IPS DF 19.7 (cell line): Measurements from ENCODE around the gene NOC4L.
"Not testable (repeated sequence)": the region's sequence is repeated elsewhere in the genome, so short reads cannot be mapped to it uniquely, and the experiment has no call there.

ENCODE experiments used
- DNase-seq: peaks from one replicate; pipeline ENCODE4 v3.0.0-alpha.2; 2013; ENCODE audit warnings: low read depth, low spot score

Gene NOC4L

DNA sequence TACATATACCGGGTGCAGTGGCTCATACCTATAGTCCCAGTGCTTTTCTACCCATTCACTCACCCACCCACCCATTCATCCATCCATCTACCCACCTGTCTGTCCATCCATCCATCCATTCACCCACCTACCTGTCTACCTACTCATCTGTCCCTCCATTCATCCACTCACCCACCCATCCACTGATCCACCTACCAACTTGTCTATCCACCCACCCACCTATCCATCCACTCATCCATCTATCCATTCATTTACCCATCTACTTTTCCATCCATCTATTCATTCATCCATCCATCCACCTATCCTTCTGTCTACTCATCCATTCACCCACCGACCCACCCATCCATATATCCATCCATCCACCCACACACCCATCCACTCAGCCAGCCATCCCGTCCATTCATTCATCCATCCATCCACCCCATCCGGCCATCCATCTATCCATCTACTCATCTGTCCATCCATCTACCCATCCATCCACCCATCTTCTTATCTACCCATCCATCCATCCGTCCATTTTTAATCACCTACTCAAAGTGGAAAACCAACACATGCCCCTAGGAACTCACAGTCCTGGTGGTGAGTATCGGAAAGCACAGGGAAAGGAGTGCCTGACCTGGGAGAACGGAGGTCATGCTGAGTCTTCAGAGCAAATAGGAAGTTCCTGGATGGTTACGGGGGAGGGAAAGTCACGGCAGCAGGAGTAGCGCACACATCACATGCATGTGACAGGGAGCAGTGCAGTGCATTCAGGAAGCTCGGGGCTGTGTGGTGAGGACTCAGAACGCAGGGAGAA lies 20.1 kb upstream of the NOC4L start:
- DNase-seq = no peak

- DNase-seq = no peak
Observed at GRCh38 chr12:132124766-132125425, 19.4 kb upstream of the NOC4L start.

- no peak for DNase-seq
Observed at GRCh38 chr12:132125736-132126135, 18.5 kb upstream of the NOC4L start.

- DNase-seq = no peak
Observed at GRCh38 chr12:132127041-132127440, 17.2 kb upstream of the NOC4L start.

DNA sequence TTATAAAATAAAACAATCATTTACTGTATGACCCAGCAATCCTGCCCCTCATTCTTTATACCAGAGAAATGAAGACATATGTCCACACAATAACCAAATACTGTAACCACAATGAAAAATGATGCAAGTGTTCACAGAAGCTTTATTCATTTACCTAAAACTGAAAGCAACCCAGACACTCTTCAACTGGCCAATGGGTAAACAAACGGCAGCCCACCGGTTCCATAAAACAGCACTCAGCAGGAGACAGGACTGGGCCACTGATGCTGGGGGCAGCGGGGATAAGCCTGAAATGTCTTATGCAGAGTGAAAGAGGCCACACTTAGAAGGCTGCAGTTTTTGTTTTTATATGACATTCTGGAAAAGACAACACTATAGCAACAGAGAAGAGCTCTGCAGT lies 15.2 kb upstream of the NOC4L start:
- no peak for DNase-seq

GRCh38 chr12:132130690-132131089 lies 13.6 kb upstream of the NOC4L start:
- DNase-seq = no peak

- DNase-seq = no peak
Observed at GRCh38 chr12:132131229-132131628, 13.0 kb upstream of the NOC4L start.

DNA sequence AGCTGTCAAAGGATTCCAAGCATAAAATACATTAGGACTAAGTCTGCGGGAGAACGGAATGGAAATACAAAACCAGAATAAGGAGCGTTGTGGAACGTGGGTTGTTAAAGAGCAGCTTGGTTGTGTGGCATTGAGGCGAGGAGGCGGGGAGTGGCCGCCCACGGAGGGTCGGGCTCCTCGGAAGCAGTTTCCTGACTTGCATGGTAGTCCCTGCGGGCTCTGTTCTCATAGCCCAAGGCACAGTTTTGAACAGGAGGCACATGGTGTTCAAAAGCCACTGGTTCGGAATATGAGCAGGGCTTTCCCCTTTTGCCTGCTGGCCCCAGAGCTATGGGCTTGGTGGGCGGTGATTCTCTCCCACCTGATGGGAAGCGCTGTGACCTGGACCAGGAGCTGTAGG lies 12.3 kb upstream of the NOC4L start:
- DNase-seq = no peak

DNA sequence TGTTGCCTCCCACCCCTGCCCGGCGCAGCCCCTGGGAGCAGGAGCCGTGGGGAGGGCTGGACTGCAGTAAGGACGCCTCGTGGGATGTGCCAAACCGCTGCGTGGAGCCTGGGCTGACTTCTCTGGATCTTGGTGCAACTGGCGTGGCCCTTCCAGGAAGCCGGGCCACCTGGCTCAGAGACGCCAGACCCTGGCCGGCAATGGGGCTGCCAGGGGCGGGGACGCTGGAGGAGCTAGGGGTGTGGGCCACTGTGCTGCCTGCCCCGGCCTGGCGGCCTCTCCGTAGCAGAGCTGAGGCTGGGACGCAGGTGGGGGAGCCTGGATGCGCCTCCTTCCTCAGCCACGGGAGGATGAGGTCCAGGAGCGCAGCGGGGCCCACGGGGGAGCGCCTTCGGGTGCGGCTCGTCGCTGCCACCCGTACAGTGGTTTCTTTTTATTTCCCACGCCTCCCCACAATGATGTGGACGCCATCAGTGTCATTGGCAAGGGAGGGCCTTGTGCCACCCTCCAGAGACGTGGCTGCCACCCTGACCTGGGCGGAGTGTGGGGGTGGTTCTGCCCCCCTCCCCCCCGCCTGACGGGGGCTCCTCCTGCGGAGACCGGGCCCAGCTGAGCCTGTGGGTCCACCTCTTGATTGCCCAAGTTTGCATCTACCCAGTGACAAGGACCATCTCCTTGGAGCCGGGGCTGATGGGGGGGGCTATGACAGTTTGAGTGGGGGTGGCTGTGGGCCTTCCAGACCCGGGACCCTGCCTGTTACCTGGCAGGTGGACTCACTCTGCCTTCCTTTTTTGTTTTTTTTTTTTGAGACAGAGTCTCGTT lies 11.4 kb upstream of the NOC4L start:
- no peak for DNase-seq

DNA sequence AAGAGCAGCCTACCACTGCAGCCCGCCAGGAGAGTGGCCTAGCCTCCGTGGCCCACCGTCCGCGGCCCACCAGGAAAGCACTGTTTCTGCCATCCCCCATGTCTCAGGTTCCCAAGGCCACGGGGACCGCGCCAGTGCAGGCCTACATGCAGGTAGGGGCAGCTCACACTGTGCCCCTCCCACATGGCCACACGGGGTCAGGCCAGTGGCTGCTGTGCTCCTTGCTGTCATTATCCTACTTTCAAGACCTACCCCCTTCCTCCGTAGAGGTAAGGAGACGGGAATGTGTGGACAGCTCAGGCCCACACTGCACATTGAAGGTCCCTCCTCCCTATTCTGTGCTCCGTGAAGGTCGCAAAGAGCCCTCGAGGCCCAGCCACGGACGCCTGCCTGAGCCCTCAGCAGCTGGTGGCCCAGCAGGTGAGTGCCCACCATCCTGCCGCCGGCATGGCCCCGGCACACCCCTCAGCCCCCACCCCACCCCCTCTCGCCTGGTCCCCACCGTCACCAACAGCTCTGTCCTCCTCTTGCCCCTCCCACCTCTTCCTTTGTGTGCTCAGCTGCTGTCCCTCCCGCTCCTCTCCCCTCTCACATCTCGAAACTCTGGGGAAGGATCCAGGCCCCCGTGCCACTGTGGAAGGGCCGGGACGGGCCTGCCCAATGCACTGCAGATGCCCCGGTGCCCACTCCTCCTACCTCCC lies 10.2 kb upstream of the NOC4L start:
- no peak for DNase-seq

- DNase-seq = not testable (repeated sequence)
Observed at GRCh38 chr12:132134653-132135183, 9.5 kb upstream of the NOC4L start.

DNA sequence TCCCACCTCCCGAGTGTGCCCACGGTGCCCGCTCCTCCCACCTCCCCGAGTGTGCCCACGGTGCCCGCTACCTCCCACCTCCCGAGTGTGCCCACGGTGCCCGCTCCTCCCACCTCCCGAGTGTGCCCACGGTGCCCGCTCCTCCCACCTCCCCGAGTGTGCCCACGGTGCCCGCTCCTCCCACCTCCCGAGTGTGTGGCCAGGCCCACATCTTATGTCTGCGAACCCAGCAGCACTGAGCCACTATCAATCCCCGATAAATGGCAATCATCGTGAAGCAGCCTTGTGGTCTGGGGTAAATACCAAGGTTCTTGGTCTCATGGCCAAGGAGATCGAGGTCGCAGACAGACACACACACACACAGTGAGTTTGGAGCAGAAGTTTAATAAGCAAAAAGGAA lies 8.0 kb upstream of the NOC4L start:
- not testable (repeated sequence) for DNase-seq

- no peak for DNase-seq
Observed at GRCh38 chr12:132137483-132138125, 6.7 kb upstream of the NOC4L start.

DNA sequence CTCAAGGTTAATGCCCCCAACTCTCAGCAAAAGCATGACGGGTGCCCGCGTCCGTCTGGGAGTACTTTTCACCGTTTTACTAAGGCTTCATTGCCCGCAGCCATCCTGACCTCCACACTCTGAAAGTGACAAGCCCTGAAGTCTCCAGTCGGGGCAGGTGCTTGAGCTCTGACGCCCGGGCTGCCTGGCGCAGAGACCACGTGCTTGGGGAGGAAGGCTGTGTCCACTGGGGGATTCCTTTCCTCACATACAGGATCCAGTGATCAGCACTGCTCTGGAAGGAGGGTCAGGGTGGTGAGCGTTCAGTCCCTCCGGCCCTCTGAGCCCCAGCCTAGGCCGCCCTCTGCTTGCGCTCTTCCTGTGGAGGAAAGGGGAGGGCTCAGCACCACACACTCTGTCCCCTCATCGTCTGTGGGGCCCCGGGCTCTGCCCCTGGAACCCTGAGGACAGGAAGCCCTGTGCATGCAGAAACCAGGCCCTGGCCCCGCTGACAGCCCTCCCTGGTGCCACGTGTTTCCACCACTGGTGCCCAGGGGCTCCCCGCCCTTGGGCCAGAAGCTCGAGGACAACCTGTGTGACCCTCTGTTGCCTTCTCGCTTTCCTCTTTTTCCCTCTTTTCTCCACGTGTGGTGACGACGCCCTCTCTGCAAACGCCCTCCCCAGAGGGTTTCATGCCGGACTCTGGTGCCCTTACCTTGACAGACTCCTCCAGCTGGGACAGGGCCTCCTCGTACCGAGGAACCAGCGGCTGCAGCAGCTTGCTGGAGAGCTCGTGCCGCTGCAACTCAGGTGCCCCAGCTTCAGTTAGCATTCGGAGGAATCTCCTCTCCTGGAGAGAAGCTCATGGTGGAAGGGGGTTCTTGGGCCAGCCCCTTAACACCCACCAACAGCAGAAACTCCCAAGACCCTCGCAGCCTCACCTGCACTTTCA lies 5.1 kb upstream of the NOC4L start:
- no peak for DNase-seq

DNA sequence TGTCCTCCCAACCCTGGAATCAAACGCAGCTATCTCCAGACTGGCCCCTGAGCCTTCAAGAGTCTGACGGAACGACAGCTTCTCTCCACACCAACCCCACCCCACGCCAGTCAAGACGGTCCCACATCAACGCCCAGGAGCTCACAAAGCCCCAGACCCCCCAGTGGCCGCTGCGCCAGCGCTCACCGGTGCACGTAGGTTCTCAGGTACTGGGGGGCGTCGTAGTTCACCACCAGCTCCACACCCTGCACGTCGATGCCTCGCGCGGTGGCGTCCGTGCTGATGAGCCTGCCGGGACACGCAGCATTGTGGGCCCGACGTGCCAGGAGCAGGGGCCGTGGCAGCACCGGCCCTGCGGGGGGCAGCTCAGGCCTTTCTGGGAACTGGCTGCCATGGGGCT lies 4.3 kb upstream of the NOC4L start:
- DNase-seq = no peak

DNA sequence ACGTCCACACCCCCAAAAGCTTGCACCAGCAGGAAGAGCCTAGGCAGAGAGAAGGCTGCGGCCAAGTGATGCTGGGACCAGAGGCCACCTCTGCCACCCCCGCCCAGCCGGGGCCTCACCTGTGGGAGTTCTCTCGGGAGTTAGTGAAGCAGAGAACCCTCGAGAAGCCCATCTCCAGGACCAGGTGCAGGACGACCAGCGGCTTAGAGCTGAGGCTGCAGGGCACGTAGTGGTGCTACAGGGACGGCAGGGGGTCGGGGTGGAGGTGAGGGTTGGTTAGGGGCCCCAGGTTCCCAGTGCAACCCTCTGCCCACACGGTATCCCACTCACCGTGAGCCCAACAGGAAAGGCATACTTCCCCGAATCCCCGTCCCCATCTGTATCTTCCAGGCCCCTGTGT lies 3.8 kb upstream of the NOC4L start:
- DNase-seq = no peak

GRCh38 chr12:132140918-132141841 lies 3.1 kb upstream of the NOC4L start:
- no peak for DNase-seq

DNA sequence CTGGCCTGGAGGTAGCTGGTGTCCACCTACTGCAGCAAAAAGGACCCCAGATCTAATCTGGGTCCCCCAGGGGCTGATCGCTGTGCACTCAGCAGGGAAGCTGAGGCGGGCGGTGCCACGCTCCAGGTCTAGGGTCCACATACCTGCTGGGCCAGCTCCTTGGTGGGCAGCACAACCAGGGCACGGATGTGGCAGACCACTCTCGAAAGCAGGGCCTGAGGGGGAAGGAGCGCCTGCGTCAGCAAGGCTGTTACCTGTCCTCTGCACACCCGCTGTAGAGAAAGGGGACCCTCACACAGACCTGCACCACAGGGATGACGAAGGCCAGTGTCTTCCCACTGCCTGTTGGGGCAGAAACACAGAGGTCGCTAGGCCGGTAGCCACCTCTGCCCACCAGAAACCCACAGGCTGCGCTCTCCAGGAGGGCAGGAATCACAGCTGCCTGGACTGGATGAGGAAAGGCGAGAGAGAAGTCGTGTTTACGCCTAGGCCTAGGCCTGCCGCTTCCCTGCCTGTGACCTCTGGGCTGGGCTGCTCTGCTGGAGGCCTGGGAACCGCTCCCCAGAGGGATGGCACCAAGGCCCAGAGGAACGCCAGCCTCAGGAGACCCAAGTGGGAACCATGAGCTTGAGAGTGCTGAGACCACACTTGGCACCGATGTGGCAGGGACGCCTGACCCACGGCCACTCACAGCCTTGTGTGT lies 2.1 kb upstream of the NOC4L start:
- no peak for DNase-seq
